Psoas muscle (tissue), 8 donors: ENCODE results near the gene FAM120C. TPM values are rescaled to one million over a fixed set of nuclear protein-coding genes. Genes with fewer than 3 reads are reported as not detected.

Experiments
- ATAC-seq, 4 donors: fragments of 200-7000 bp; cut with Tn5 transposase; one replicate each; pipeline ENCODE4 v1.9.1; 2020; ENCODE audit warnings: moderate library complexity in 3 of 4, mild to moderate bottlenecking in 2 of 4
- DNase-seq, 2 donors: peaks; one replicate each; pipeline ENCODE4 v3.0.0-alpha.2; 2020
- H3K27ac ChIP-seq: fragments of 200-600 bp; one replicate; pipeline ENCODE4 v1.8.0; 2022
- H3K27me3 ChIP-seq, 3 donors: fragments of 200-600 bp in 1 of 3; one replicate each; pipeline versions ENCODE4 v1.6.1 to v1.8.0; 2013 to 2022; ENCODE audit warnings: low read length in 2 of 3, mild to moderate bottlenecking in 2 of 3, moderate library complexity in 1 of 3; ENCODE audit not compliant: insufficient read depth in 3 of 3
- H3K36me3 ChIP-seq, 2 donors: fragments of 200-600 bp in 1 of 2; one replicate each; pipeline versions ENCODE4 v1.6.1 to v1.8.0; 2013 to 2022; ENCODE audit warnings: low read depth in 1 of 2, mild to moderate bottlenecking in 1 of 2, moderate library complexity in 1 of 2; ENCODE audit not compliant: insufficient read depth in 1 of 2
- H3K4me1 ChIP-seq: fragments of 200-600 bp; one replicate; pipeline ENCODE4 v1.8.0; 2022
- H3K4me3 ChIP-seq: fragments of 200-600 bp; one replicate; pipeline ENCODE4 v1.8.0; 2022; ENCODE audit warnings: mild to moderate bottlenecking
- H3K9me3 ChIP-seq: fragments of 200-600 bp; one replicate; pipeline ENCODE4 v1.8.0; 2022
- CTCF ChIP-seq: fragments of 200-600 bp; IDR thresholded peaks from one replicate; pipeline ENCODE4 v1.8.0; 2022; ENCODE audit warnings: antibody characterized with exemption
- WGBS, 3 donors: extraction: QIAGEN DNeasy Blood & Tissue Kit; methylation state at CpG; one replicate each; pipeline versions ENCODE4 v1.1.6 to v1.1.7; 2013; 5-methylcytosine and 5-hydroxymethylcytosine counted together
- intact Hi-C, 2 donors: fragments of 100-400 bp; cut with DNase I; formaldehyde crosslinking; loops; one replicate each; pipeline versions ENCODE4 v1.11.0 to v1.14.2; 2022
- long read RNA-seq, 2 donors: library from polyadenylated mRNA; unstranded; transcript quantifications; one replicate each; pipeline ENCODE4 v2.0.0, GENCODE V29; 2021
- polyA plus RNA-seq, 3 donors: library from polyadenylated mRNA; stranded (reverse); fragments of 200-250 nt; gene quantifications; one replicate each; pipeline ENCODE4 v1.2.3, GENCODE V29; 2013
- total RNA-seq, 4 donors: library from RNA; stranded (reverse); fragmentation: NEBNext Ultra II Directional in 2 of 4; extraction: Animal tissue kit (Norgen Biotek cat#: 25700) in 2 of 4; gene quantifications; one replicate each; pipeline versions ENCODE4 v1.2.1 to v1.2.4, GENCODE V29; 2021 to 2023
- donor health status: healthy with polysubstance abuse.
- donor health status: DM: no; HTN: no; CAD: no; lungs with moderate emphysema.
- donor health status: Bipolar disorder and iron deficiency.
- donor health status: healthy.
- donor health status: DM: yes; HTN: yes; CAD: no.
- donor health status: DM: no; HTN: no; CAD: no.
- donor health status: DM: no; HTN: no; CAD: no.
- donor health status: DM: yes; HTN: yes; CAD: no.

The FAM120C gene
- total RNA-seq: 10 to 100 TPM in 1 of 4 donors, 1 to 10 TPM in 3; 6.6 to 13.0 (median 7.8) TPM
- polyA plus RNA-seq: 1 to 10 TPM; 4.9 to 7.6 (median 6.9) TPM
- long read RNA-seq, donor 1, partial matches to known transcripts: 0 of 6 reads
- long read RNA-seq, donor 1, other reads (novel, unspliced or antisense): 3 of 6 reads
- long read RNA-seq, donor 2, transcript FAM120C-203 (2 exons, 1,140 nt): major isoform, 7 of 15 reads
- long read RNA-seq, donor 2, partial matches to known transcripts: 3 of 15 reads
- long read RNA-seq, donor 2, other reads (novel, unspliced or antisense): 5 of 15 reads

- Histone ChIP-seq H3K27ac (peak within 1 kb of the TSS; percentile 89), H3K36me3 (no peaks in the 10 kb centered on the region), H3K27me3 (peaks cover 0 to 7% (median 0%) of the 10 kb centered on the region in 3 donors), H3K9me3 (no peaks in the 10 kb centered on the region), H3K4me1 (peaks cover 7% of the 10 kb centered on the region), H3K4me3 (peak within 1 kb of the TSS; percentile 82)
- ATAC-seq: peak; percentile 86 to 92 (median 90)
- intact Hi-C loops: loop anchor here in 1 of 2 donors (5.0 kb wide), 1 partner anchor 141 kb away; the partner anchor contains the start of gene PHF8
- TF ChIP-seq CTCF: no peak
- DNase-seq: peak; percentile 70 to 81
- 0 to 31% (median 1%) methylated on average over 14 to 69 of the region's 70 CpGs for WGBS, 3 donors
Measured at GRCh38 chrX:54182864-54183613, at the start of gene FAM120C. Gene FAM120C, minus strand, starts transcription at chrX:54183254. Its CDS starts 56 bp downstream, at chrX:54183198.

GRCh38 chrX:54230435-54231148, 47.5 kb upstream of the FAM120C start:
- H3K4me1 ChIP-seq: no peaks in the 10 kb centered on the region
- no peak for ATAC-seq
- no peaks in the 10 kb centered on the region for H3K27me3 ChIP-seq
- TF ChIP-seq CTCF: no peak
- intact Hi-C loops: no loop called here
- H3K36me3 ChIP-seq: no peaks in the 10 kb centered on the region
- H3K27ac ChIP-seq: no peak overlapping the region
- DNase-seq: no peak
- H3K9me3 ChIP-seq: no peaks in the 10 kb centered on the region
- H3K4me3 ChIP-seq: no peak overlapping the region
- WGBS, 3 donors: 70 to 80% (median 78%) methylated on average over 4 of the region's 4 CpGs

- ATAC-seq (no peak), DNase-seq (no peak)
- intact Hi-C loops: no loop called here
- TF ChIP-seq CTCF: no peak
- H3K27me3 ChIP-seq: no peaks in the 10 kb centered on the region
- WGBS, 3 donors: 58 to 74% (median 72%) methylated on average over 2 of the region's 2 CpGs
- no peak overlapping the region for H3K4me3 ChIP-seq
- H3K4me1 ChIP-seq: no peaks in the 10 kb centered on the region
- no peaks in the 10 kb centered on the region for H3K9me3 ChIP-seq
- H3K36me3 ChIP-seq: no peaks in the 10 kb centered on the region
- no peak overlapping the region for H3K27ac ChIP-seq
Measured at GRCh38 chrX:54223581-54223980, 40.5 kb upstream of the FAM120C start.

GRCh38 chrX:54213603-54214002, 30.5 kb upstream of the FAM120C start:
- WGBS, 3 donors: 92 to 95% (median 95%) methylated on average over 3 of the region's 3 CpGs
- H3K9me3 ChIP-seq: no peaks in the 10 kb centered on the region

More at GRCh38 chrX:54213603-54214002, 30.5 kb upstream of the FAM120C start:
- Histone ChIP-seq H3K4me3 (no peak overlapping the region), H3K27me3 (no peaks in the 10 kb centered on the region), H3K36me3 (no peaks in the 10 kb centered on the region), H3K4me1 (no peaks in the 10 kb centered on the region), H3K27ac (no peak overlapping the region)
- no peak for DNase-seq
- intact Hi-C loops: no loop called here
- TF ChIP-seq CTCF: no peak
- no peak for ATAC-seq
